Naive thymus-derived CD8-positive, alpha-beta T cell (primary cell): ENCODE data around the gene CFAP46. TPM values are rescaled to one million over a fixed set of nuclear protein-coding genes. Genes with fewer than 3 reads are reported as not detected.
A peak's percentile ranks its signal among the peaks of the same experiment; 100 is the strongest.
"Not testable (repeated sequence)": the region's sequence is repeated elsewhere in the genome, so short reads cannot be mapped to it uniquely, and the experiment has no call there.

Source experiments
- ATAC-seq, 2 donors: fragments of 150-1000 bp; cut with Tn5 transposase in 1 of 2; sonication (Bioruptor Pico), chemical (Tn5 transposase) in 1 of 2; 1 replicate in 1 of 2; 2 replicates in 1 of 2; pipeline ENCODE4 v1.10.0; 2021; ENCODE audit warnings: mild to moderate bottlenecking in 2 of 2, moderate library complexity in 2 of 2
- POLR2A ChIA-PET: fragments of 350-600 bp; sonication (Branson Sonifier 250); formaldehyde crosslinking; loops from one replicate; lab custom pipeline; 2021; ENCODE audit warnings: antibody characterized with exemption; lab: Charles Lee
- DNase-seq, 10 donors: peaks; one replicate each; pipeline versions ENCODE4 v3.0.0 to v3.0.0-alpha.2; 2020 to 2022
- H3K27ac Mint-ChIP-seq, 10 donors: one replicate each; pipeline ENCODE4 v1.8.0; 2020 to 2022; ENCODE audit warnings: mild to moderate bottlenecking in 10 of 10, mixed read lengths in 10 of 10, moderate library complexity in 4 of 10, inconsistent platforms in 1 of 10
- H3K27me3 Mint-ChIP-seq, 5 donors: one replicate each; pipeline ENCODE4 v1.8.0; 2021 to 2022; ENCODE audit warnings: mixed read lengths in 5 of 5
- H3K36me3 Mint-ChIP-seq, 3 donors: one replicate each; pipeline ENCODE4 v1.8.0; 2020 to 2022; ENCODE audit warnings: mixed read lengths in 3 of 3, mild to moderate bottlenecking in 2 of 3, inconsistent platforms in 1 of 3
- H3K4me1 Mint-ChIP-seq, 4 donors: one replicate each; pipeline ENCODE4 v1.8.0; 2021 to 2022; ENCODE audit warnings: mixed read lengths in 4 of 4
- H3K4me3 Mint-ChIP-seq, 10 donors: one replicate each; pipeline ENCODE4 v1.8.0; 2020 to 2022; ENCODE audit warnings: mild to moderate bottlenecking in 10 of 10, mixed read lengths in 10 of 10, moderate library complexity in 6 of 10, inconsistent platforms in 1 of 10
- H3K9me3 Mint-ChIP-seq, 9 donors: one replicate each; pipeline ENCODE4 v1.8.0; 2020 to 2022; ENCODE audit warnings: mixed read lengths in 9 of 9, mild to moderate bottlenecking in 3 of 9, inconsistent platforms in 1 of 9, moderate library complexity in 1 of 9
- polyA plus RNA-seq, 3 donors: library from polyadenylated mRNA; unstranded; fragments of 300-500 nt; fragmentation: Illumina TruSeq; gene quantifications; one replicate each; pipeline ENCODE4 v1.2.3, GENCODE V29; 2021
- total RNA-seq, 8 experiments: library from RNA in 2 of 8; stranded (reverse) in 2 of 8; gene quantifications; one replicate each; pipeline ENCODE4 v1.2.3 and lab custom pipeline; 2021 to 2026

CFAP46 gene
- total and polyA plus RNA-seq, 5 experiments from 2014 or later, result not detected

GRCh38 chr10:132846631-132847415 lies 95.5 kb downstream of the CFAP46 start:
- peaks cover 7 to 16% (median 13%) of the 10 kb centered on the region in 4 donors for H3K4me1 Mint-ChIP-seq
- no peak for ATAC-seq
- peaks cover 4 to 14% (median 7%) of the 10 kb centered on the region in 5 donors for H3K27me3 Mint-ChIP-seq
- POLR2A ChIA-PET, result no interaction called here
- H3K27ac Mint-ChIP-seq, result no peak overlapping the region
- H3K36me3 Mint-ChIP-seq, result peaks cover 0 to 12% (median 11%) of the 10 kb centered on the region in 3 donors
- DNase-seq, result peak in 1 of 10 donors; percentile 13
- peak overlapping the region in 1 of 10 donors; percentile 14 for H3K4me3 Mint-ChIP-seq
- peaks cover 0 to 21% (median 10%) of the 10 kb centered on the region in 9 donors for H3K9me3 Mint-ChIP-seq

GRCh38 chr10:132845780-132846595 lies 96.4 kb downstream of the CFAP46 start:
- H3K27ac Mint-ChIP-seq, result no peak overlapping the region
- H3K4me3 Mint-ChIP-seq, result no peak overlapping the region
- H3K9me3 Mint-ChIP-seq, result peaks cover 0 to 24% (median 11%) of the 10 kb centered on the region in 9 donors
- peaks cover 4 to 22% (median 7%) of the 10 kb centered on the region in 5 donors for H3K27me3 Mint-ChIP-seq
- ATAC-seq (no peak), DNase-seq (no peak)
- peaks cover 7 to 16% (median 13%) of the 10 kb centered on the region in 4 donors for H3K4me1 Mint-ChIP-seq
- H3K36me3 Mint-ChIP-seq, result peaks cover 0 to 12% (median 11%) of the 10 kb centered on the region in 3 donors
- POLR2A ChIA-PET, result no interaction called here

GRCh38 chr10:132845041-132845551 lies 97.3 kb downstream of the CFAP46 start:
- H3K9me3 Mint-ChIP-seq, result peaks cover 0 to 24% (median 11%) of the 10 kb centered on the region in 9 donors
- peaks cover 7 to 16% (median 13%) of the 10 kb centered on the region in 4 donors for H3K4me1 Mint-ChIP-seq
- ATAC-seq (no peak), DNase-seq (no peak)
- POLR2A ChIA-PET, result no interaction called here
- no peak overlapping the region for H3K4me3 Mint-ChIP-seq
- peaks cover 0 to 12% (median 11%) of the 10 kb centered on the region in 3 donors for H3K36me3 Mint-ChIP-seq
- H3K27me3 Mint-ChIP-seq, result peaks cover 4 to 29% (median 7%) of the 10 kb centered on the region in 5 donors
- H3K27ac Mint-ChIP-seq, result no peak overlapping the region

GRCh38 chr10:132844069-132844809 lies 98.1 kb downstream of the CFAP46 start:
- Mint-ChIP-seq H3K27me3 (peaks cover 4 to 29% (median 7%) of the 10 kb centered on the region in 5 donors), H3K36me3 (peaks cover 0 to 12% (median 11%) of the 10 kb centered on the region in 3 donors), H3K9me3 (peaks cover 0 to 24% (median 11%) of the 10 kb centered on the region in 9 donors), H3K4me3 (no peak overlapping the region), H3K27ac (no peak overlapping the region), H3K4me1 (peaks cover 7 to 16% (median 13%) of the 10 kb centered on the region in 4 donors)
- ATAC-seq (no peak), DNase-seq (no peak)
- POLR2A ChIA-PET, result no interaction called here

- DNase-seq, H3K27ac Mint-ChIP-seq, ATAC-seq, POLR2A ChIA-PET, H3K4me3 Mint-ChIP-seq, H3K4me1 Mint-ChIP-seq: not testable (repeated sequence)
- Mint-ChIP-seq H3K27me3 (peaks cover 4 to 29% (median 7%) of the 10 kb centered on the region in 5 donors), H3K36me3 (peaks cover 0 to 12% (median 11%) of the 10 kb centered on the region in 3 donors), H3K9me3 (peaks cover 0 to 24% (median 11%) of the 10 kb centered on the region in 9 donors)
Measured at GRCh38 chr10:132843276-132843675, 99.1 kb downstream of the CFAP46 start.

- ATAC-seq, result no peak
- Mint-ChIP-seq H3K4me3 (no peak overlapping the region), H3K27ac (no peak overlapping the region), H3K9me3 (peaks cover 0 to 24% (median 11%) of the 10 kb centered on the region in 9 donors), H3K36me3 (peaks cover 0 to 12% (median 11%) of the 10 kb centered on the region in 3 donors), H3K27me3 (peaks cover 4 to 29% (median 5%) of the 10 kb centered on the region in 5 donors), H3K4me1 (peaks cover 0 to under 1% (median 0%) of the 10 kb centered on the region in 4 donors)
- DNase-seq, result no peak
- POLR2A ChIA-PET, result no interaction called here
Measured at GRCh38 chr10:132842397-132842796, 100.0 kb downstream of the CFAP46 start.

GRCh38 chr10:132841615-132841975 lies 100.8 kb downstream of the CFAP46 start:
- Mint-ChIP-seq H3K4me1 (peaks cover 0 to 3% (median 1%) of the 10 kb centered on the region in 4 donors), H3K36me3 (peaks cover 0 to 12% (median 11%) of the 10 kb centered on the region in 3 donors), H3K9me3 (peaks cover 0 to 24% (median 11%) of the 10 kb centered on the region in 9 donors), H3K4me3 (no peak overlapping the region), H3K27ac (no peak overlapping the region), H3K27me3 (peaks cover 4 to 29% (median 5%) of the 10 kb centered on the region in 5 donors)
- no peak for DNase-seq
- POLR2A ChIA-PET, result no interaction called here
- no peak for ATAC-seq

- Mint-ChIP-seq H3K9me3 (peaks cover 0 to 24% (median 11%) of the 10 kb centered on the region in 9 donors), H3K27me3 (peaks cover 4 to 29% (median 7%) of the 10 kb centered on the region in 5 donors), H3K27ac (no peak overlapping the region), H3K4me1 (peaks cover 0 to 3% (median 1%) of the 10 kb centered on the region in 4 donors), H3K4me3 (no peak overlapping the region), H3K36me3 (peaks cover 0 to 12% (median 11%) of the 10 kb centered on the region in 3 donors)
- ATAC-seq (no peak), DNase-seq (no peak)
- POLR2A ChIA-PET, result no interaction called here
Measured at GRCh38 chr10:132840698-132841614, 101.4 kb downstream of the CFAP46 start.

GRCh38 chr10:132839061-132839460 lies 103.3 kb downstream of the CFAP46 start:
- ATAC-seq, result no peak
- H3K4me1 Mint-ChIP-seq, result peaks cover 0 to 3% (median 1%) of the 10 kb centered on the region in 4 donors
- POLR2A ChIA-PET, result no interaction called here

GRCh38 chr10:132838346-132838970 lies 103.9 kb downstream of the CFAP46 start:
- H3K9me3 Mint-ChIP-seq, result peaks cover 0 to 18% (median 11%) of the 10 kb centered on the region in 9 donors
- DNase-seq, result no peak

More at GRCh38 chr10:132839061-132839460, 103.3 kb downstream of the CFAP46 start:
- DNase-seq, result no peak
- Mint-ChIP-seq H3K9me3 (peaks cover 0 to 21% (median 11%) of the 10 kb centered on the region in 9 donors), H3K27me3 (peaks cover 4 to 29% (median 5%) of the 10 kb centered on the region in 5 donors), H3K27ac (peak overlapping the region in 1 of 10 donors; percentile 38), H3K36me3 (peaks cover 0 to 12% (median 11%) of the 10 kb centered on the region in 3 donors), H3K4me3 (no peak overlapping the region)

More at GRCh38 chr10:132838346-132838970, 103.9 kb downstream of the CFAP46 start:
- H3K36me3 Mint-ChIP-seq, result peaks cover 0 to 12% (median 11%) of the 10 kb centered on the region in 3 donors
- H3K4me3 Mint-ChIP-seq, result no peak overlapping the region
- POLR2A ChIA-PET, result no interaction called here
- no peak overlapping the region for H3K27ac Mint-ChIP-seq
- peaks cover 0 to 3% (median 1%) of the 10 kb centered on the region in 4 donors for H3K4me1 Mint-ChIP-seq
- H3K27me3 Mint-ChIP-seq, result peaks cover 4 to 29% (median 5%) of the 10 kb centered on the region in 5 donors
- no peak for ATAC-seq
